Fibroblast of skin of right biceps (primary cell): Measurements from ENCODE around the gene WBP1L.
"Not testable (repeated sequence)": the region's sequence is repeated elsewhere in the genome, so short reads cannot be mapped to it uniquely, and the experiment has no call there.

Source experiments
- DNase-seq: peaks from one replicate; pipeline ENCODE4 v3.0.0-alpha.2; 2013

WBP1L gene

DNA sequence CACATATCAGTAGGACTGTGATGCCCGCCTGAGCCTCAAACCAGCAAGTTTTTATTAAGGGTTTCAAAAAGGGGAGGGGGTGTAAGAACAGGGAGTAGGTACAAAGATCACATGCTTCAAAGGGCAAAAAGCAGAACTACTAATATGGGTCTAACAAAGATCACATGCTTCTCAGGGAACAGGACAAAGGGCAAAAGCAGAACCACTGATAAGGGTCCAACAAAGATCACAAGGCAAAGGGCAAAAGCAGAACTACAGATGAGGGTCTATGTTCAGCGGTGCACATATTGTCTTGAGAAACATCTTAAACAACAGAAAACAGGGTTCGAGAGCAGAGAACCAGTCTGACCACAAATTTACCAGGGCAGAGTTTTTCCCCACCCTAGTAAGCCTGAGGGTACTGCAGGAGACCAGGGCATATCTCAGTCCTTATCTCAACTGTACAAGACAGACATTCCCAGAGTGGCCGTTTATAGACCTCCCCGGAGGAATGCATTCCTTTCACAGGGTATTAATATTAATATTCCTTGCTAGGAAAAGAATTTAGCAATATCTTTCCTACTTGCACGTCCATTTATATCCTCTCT, 100.5 kb downstream of the WBP1L start:
- not testable (repeated sequence) for DNase-seq

DNA sequence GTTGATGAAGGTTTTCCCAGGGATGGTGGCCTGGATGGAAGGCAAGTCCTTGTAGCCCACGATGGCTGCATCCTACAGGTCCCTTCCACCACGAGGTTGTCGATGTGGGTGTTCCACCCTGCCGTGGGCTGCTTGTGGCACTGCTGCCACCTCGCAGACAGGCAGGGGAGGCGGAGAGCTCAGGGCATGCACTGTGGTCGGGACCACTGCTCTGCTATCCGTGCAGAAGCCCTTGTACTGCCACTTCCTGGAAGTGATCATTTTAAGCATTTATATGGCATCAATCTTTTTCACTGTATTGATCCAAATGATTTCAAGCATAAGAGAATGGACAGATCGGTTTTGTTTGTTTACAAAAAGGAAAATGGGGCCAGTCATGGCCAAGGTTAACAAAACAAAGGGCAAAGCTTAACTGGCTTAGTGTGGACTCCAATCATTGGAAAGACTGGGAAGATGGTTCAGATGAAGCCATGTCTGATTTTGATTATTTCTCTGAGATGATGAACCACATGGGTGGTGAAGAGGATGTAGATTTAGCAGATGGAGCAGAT, 101.7 kb downstream of the WBP1L start:
- no peak for DNase-seq

DNA sequence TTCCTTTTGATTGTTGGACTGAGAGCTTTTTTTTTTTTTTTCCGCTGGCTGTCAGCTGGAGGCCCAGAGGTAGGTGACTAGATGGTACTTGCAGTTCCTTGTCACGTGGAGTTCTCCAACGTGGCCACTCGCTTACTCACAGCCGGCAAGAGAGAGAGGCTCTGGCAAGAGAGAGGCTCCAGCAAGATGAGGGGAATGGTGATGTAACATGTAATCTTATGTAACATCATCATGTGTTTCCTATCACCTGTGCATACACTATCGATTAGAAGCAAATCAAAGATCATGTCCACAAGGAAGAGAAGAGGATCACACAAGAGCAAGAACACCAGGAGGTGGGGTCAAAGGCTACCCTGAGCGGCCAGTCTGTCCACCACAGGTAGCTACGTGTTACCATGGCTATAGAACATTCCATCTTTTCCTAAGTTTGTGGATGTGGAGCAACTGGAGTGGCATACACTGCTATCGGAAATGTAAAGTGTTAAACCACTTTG, 106.3 kb downstream of the WBP1L start:
- no peak for DNase-seq

DNA sequence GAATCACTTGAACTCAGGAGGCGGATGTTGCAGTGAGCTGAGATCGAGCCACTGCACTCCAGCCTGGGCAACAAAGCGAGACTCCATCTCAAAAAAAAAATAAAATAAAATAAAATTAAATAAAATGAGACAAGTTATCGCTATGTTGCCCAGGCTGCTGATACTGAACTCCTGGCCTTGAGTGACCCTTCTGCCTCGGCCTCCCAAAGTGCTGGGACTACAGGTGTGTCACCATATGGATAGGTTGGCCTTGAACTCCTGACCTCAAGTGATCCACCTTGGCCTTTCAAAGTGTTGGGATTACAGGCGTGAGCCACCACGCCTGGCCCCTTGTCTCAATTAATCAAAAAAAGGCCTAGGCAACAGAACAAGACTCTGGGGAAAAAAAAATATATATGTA, 109.5 kb downstream of the WBP1L start:
- not testable (repeated sequence) for DNase-seq

DNA sequence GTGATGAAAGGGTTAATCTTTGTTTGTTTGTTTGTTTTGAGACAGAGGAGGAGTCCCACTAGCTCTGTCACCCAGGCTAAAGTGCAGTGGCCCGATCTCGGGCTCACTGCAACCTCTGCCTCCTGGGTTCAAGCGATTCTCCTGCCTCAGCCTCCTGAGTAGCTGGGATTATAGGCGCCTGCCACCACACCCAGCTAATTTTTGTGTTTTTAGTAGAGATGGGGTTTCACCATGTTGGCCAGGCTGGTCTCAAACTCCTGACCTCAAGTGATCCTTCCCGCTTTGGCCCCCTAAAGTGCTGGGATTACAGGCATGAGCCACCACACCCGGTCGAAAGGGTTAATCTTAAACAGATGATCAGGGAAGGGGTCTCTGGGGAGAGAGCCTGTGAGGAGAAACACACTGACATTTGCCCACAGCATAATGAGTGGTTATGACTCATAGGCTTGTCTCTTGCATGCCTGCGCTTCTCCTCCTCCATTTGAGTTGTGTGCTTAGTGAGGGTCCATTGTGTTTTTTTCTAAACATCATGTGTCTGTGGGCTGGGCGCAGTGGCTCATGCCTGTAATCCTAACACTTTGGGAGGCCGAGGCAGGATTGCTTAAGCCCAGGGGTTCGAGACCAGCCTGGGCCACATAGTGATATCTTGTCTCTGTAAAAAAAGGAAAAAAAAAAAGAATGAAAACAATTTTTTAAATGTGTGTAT, 112.1 kb downstream of the WBP1L start:
- DNase-seq, result peak; percentile 99

DNA sequence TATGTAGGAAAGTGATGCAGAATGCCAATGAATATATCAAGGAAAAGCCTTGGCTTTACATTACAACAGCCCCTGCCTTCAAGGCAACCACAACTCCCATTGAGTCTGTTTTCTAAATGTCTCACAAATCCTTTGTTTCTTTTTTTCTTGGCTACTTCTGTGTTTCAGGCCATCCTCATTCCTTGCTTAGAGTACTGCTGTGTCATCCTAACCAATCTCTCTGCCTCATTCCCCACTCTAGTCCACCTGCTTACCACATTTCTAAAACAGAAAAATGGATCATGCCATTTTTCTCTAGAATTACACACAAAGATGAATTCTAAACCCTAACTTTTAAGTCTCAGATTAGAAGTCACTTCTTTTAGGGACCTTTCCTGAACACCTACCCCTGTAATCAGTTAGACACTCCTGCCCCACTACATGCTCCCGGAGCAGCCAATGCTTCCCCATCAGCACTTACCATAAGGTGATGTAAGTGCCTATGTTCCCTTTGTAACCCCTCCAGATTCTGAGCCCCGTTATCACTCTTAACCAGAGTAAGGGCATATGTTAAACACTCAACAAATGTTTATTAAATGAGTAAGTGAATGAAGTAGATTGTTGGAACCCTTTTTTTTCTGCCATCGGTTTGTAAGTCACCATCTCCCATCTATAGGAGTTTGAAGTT, 113.1 kb downstream of the WBP1L start:
- DNase-seq, result no peak

DNA sequence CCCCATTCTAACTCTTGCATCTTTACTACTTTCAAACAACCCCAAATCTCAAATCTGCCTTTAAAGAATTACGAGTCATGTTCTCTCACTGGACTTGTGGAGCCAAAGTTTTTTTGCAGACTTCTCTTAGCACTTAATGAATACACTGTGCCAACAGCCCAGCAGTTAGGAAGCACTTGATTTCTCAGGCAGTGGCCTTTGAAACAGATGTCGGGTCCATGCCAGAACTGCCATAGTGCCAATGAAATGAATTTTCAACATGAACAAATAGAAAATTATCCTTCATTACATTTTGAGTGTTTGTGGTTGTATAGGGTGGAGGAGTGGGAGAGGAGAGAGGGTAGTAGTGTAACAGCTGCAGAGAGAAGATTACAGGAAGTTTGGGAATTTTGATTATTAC, 116.2 kb downstream of the WBP1L start:
- no peak for DNase-seq

DNA sequence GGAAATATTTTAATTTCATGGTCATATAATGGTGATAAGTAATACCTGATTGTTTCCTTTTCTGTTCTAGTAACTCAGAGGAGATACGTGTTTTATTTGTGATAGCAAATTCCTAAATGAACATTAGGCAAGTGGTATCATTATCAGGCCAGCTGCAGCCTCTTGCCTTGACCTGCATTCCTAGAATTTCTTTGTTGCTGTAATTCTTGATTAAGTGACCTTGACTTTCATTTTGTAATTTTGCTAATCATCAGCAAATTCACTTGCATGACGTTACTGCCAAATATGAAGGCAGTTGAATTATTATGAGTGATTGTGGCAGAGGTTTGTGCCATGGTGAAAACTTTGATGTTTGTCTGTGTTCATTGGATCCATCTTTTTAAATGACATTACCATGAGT, 119.9 kb downstream of the WBP1L start:
- no peak for DNase-seq

DNA sequence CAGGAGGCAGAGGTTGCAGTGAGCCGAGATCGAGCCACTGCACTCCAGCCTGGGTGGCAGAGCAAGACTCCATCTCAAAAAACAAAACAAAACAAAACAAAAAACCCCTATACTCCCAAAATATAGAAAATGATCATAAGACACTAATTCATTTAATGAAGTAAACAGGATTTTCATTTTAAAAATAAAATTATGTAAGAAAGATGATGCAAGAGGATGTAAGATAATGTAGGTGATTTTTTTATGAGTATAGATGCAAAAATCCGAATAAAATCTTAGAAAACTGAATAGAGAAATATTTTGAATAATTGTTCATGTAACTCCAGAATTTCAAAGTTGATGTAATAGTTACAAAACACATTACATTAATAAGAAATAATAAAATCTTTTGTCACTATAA, 121.9 kb downstream of the WBP1L start:
- no peak for DNase-seq
